ENCODE data around the gene CXCL17.
A peak's percentile ranks its signal among the peaks of the same experiment; 100 is the strongest.
"Not testable (repeated sequence)": the region's sequence is repeated elsewhere in the genome, so short reads cannot be mapped to it uniquely, and the experiment has no call there.

CXCL17 gene, protein sequence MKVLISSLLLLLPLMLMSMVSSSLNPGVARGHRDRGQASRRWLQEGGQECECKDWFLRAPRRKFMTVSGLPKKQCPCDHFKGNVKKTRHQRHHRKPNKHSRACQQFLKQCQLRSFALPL

DNA sequence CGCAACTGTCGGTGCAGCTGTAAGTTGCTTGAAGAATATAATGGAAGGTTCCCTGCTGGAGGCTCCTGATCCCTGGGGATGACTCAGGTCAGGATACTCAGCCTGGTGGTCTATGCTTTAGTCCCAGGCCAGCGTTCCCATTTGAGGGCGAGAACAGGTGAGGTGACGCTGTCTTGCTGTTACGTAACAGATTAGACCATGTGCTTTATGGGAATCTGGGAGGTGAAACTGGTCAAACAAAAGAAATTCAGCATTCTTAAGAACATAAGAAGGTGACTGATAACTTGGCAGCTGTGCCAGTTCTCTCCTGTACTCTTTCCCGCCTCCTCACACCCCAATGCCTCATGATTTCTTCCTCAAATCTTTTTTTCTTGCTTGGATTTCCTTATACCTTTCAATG is at the start of gene CXCL17:
Gene CXCL17, minus strand, starts transcription at position 114 of the 400 bp plus-strand sequence. CDS start 114 bp downstream, outside the sequence.
- no peak for DNase-seq

GRCh38 chr19:42488783-42489521 is 46.2 kb upstream of the CXCL17 start:
- no peak for DNase-seq

GRCh38 chr19:42487798-42488178 is 45.0 kb upstream of the CXCL17 start:
- DNase-seq, result no peak

DNA sequence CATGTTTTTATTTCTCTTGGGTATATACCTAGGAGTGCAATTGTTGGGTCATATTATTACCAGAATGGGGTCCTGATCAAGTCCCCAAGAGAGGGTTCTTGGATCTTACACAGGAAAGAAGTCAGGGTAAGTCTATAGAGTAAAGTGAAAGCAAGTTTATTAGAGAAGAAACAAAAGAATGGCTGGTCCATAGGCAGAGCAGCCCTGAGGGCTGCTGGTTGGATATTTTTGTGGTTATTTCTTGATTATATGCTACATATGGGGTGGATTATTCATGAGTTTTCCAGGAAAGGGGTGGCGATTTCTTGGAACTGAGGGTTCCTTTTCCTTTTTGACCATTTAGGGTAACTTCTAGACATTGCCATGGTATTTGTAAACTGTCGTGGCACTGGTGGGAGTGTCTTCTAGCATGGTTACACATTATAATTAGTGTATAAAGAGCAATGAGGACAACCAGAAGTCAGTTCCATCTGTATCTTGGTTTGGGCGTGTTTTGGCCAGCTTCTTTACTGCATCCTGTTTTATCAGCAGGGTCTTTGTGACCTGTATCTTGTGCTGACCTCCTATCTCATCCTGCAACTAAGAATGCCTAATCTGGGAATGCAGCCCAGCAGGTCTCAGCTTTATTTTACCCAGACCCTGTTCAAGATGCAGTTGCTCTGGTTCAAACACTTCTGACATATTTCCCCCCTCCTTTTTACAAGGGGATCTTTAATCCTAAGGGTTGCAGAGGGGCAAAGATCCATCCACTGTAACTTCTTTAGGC is 44.5 kb upstream of the CXCL17 start:
- no peak for DNase-seq

DNA sequence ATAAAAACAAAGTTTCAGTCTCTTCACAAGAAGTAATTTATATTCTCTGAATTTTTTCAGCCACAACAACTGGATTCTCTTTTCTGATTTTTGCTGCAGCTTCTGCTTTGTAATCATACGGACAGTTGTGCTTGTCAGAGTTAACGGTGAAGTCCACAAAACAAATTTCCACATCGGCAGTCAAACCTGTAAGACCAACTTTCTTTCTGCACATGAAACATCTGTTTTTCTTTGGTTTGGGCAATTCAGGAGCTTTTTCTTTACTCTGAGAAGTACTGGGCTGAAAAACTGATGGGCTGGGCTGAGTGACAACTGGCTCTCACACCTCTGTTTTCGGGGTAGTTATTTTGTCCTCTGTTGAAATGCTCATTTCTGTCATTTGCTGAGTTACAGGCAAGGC is 42.3 kb upstream of the CXCL17 start:
- not testable (repeated sequence) for DNase-seq

DNA sequence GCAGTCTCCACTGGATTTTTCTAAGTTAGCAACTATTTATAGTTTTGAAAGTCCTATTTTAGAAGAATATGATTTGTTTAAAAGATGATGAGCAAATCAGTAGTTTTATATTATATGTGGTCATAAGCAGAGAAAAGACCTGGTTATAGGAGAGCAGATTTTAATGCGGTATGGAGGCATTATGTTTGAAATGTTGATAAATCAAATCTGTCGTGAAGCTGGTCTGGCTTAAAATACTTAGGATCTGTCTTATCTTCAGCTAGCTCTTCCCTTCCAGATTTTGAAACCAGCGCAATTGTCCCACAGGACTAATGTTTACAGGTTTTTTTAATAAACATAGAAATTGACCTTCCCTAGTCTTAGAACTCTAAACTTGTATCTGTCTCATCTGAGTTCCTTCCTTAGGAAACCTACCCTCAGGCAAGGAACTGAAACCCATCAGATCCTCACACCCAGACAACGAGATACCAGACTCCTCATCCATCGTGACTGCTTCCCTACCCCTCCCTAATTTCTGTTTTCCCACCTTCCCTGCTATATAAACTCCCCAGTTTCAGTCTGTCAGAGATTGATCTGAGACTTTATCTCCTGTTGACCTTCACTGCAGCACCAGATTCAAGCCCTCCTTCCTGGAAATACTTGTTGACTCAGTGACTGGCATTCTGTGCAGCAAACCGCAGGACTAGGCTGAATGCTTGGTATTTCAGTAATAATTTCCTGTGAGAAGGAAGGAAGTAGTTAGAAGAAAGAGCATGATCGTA is 37.8 kb upstream of the CXCL17 start:
- DNase-seq, result peak; percentile 73

DNA sequence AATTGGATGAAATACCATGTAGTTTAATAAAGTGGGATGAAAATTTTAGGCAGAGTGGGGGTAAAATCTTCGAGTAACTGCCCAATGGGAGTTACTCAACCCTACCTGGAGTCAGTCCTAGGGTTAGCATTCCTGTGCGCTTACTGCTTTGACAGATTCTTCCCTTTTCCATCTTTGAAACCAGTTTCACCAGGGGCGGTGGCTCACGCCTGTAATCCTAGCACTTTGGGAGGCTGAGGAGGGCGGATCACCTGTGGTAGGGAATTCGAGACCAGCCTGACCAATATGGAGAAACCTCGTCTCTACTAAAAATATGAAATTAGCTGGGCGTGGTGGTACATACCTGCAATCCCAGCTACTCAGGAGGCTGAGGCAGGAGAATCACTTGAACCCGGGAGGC is 37.0 kb upstream of the CXCL17 start:
- no peak for DNase-seq

GRCh38 chr19:42478765-42479311 is 36.1 kb upstream of the CXCL17 start:
- DNase-seq, result no peak

- no peak for DNase-seq
Observed at GRCh38 chr19:42477933-42478332, 35.2 kb upstream of the CXCL17 start.

GRCh38 chr19:42477117-42477516 is 34.4 kb upstream of the CXCL17 start:
- DNase-seq, result no peak

- no peak for DNase-seq
Observed at GRCh38 chr19:42475366-42475765, 32.6 kb upstream of the CXCL17 start.

- DNase-seq, result no peak
Observed at GRCh38 chr19:42474743-42475142, 32.0 kb upstream of the CXCL17 start.

- DNase-seq, result no peak
Observed at GRCh38 chr19:42473686-42474085, 30.9 kb upstream of the CXCL17 start.

- no peak for DNase-seq
Observed at GRCh38 chr19:42472402-42473147, 29.8 kb upstream of the CXCL17 start.

- DNase-seq, result peak; percentile 19
Observed at GRCh38 chr19:42471554-42472249, 29.0 kb upstream of the CXCL17 start.

GRCh38 chr19:42469311-42470235 is 26.8 kb upstream of the CXCL17 start:
- peak; percentile 23 for DNase-seq

- DNase-seq, result peak; percentile 80
Observed at GRCh38 chr19:42468273-42468796, 25.6 kb upstream of the CXCL17 start.

- no peak for DNase-seq
Observed at GRCh38 chr19:42467183-42467760, 24.5 kb upstream of the CXCL17 start.

DNA sequence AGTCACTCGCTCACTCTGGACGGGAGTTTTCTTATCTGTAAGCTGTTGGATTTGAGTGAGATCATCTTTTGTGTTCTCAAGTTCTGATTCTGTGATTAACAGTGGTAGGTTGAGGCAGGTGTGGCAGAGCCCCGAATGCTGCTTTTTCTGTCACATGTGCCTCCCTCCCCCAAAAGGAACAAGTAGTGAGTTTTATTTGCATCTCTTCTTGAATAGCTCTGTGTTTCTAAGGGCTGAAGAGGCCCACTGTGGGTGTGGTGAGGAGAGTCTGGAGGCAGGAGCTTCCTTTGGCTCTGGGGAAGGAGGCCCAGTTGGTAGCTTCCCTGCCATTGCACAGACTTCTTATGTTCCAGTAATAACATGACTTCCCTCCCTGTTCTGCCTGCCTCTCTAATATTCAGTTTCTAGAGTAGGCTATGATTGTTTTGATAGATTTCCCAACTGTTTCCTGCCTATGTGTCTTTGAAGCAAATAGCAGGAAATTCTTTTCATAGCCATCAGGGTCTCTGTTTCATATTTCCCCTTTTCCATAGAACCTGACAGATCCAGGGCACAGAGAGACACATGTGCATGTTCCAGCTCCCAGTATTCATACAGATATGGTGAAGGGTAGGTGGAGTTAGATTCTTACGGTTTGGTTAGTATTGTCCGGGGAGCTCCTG is 23.9 kb upstream of the CXCL17 start:
- DNase-seq, result no peak
